GM12878 (cell line): ENCODE results near the gene DPM2. TPM values are rescaled to one million over a fixed set of nuclear protein-coding genes. Genes with fewer than 3 reads are reported as not detected.

ENCODE experiments used
- ATAC-seq: fragments of 200-7000 bp; cut with Tn5 transposase; 3 replicates; pipeline ENCODE4 v1.9.1; 2020; ENCODE audit warnings: mild to moderate bottlenecking, moderate library complexity
- BruUV-seq: library from RNA; stranded (reverse); fragments of 400-500 nt; replicated peaks from 2 replicates; lab custom pipeline; 2021; lab: Mats Ljungman, UMichigan
- CTCF ChIA-PET: fragments of 300-600 bp; sonication (Branson Sonifier 250); formaldehyde crosslinking; extraction: SDS; loops from one replicate; lab custom pipeline; 2021; ENCODE audit warnings: inconsistent platforms; lab: Yijun Ruan, JAX
- POLR2A ChIA-PET: fragments of 350-600 bp; formaldehyde crosslinking; extraction: SDS; loops from one replicate; lab custom pipeline; 2021; ENCODE audit warnings: inconsistent platforms; lab: Charles Lee
- RAD21 ChIA-PET: fragments of 300-600 bp; sonication (Branson Sonifier 250); formaldehyde crosslinking; loops from one replicate; lab custom pipeline; 2023; ENCODE audit warnings: antibody characterized with exemption; ENCODE audit not compliant: unreplicated experiment; lab: Charles Lee
- SMC1A ChIA-PET: fragments of 300-600 bp; sonication (Branson Sonifier 250); formaldehyde crosslinking; loops from one replicate; lab custom pipeline; 2023; ENCODE audit not compliant: unreplicated experiment, uncharacterized antibody; lab: Charles Lee
- DNase-seq: peaks from one replicate; pipeline ENCODE4 v3.0.0-alpha.2; 2011; ENCODE audit warnings: low read depth, low spot score
- FAIRE-seq: peaks from 3 replicates; lab custom pipeline; 2011; peaks lifted over from hg19 to GRCh38; lab: Jason Lieb, UNC
- H2AFZ ChIP-seq: 2 replicates; pipeline ENCODE4 v1.6.0; 2011; ENCODE audit warnings: low read depth, low read length, control low read depth; ENCODE audit not compliant: control insufficient read depth
- H3K27ac ChIP-seq: 2 replicates; pipeline ENCODE4 v1.5.1; 2011; ENCODE audit warnings: control low read depth; ENCODE audit not compliant: control insufficient read depth, insufficient read depth
- H3K27me3 ChIP-seq, 2 experiments: replicated peaks in 1 of 2; 2 replicates each; pipeline versions ENCODE4 v1.6.0 to v1.6.1; 2011; ENCODE audit warnings: low read length in 1 of 2; ENCODE audit not compliant: control insufficient read depth in 2 of 2, insufficient read depth in 2 of 2
- H3K36me3 ChIP-seq, 2 experiments: 2 replicates each; pipeline ENCODE4 v1.5.1; 2011; ENCODE audit warnings: low read length in 1 of 2; ENCODE audit not compliant: control insufficient read depth in 2 of 2, insufficient read depth in 2 of 2
- H3K4me1 ChIP-seq: 2 replicates; pipeline ENCODE4 v1.6.1; 2011; ENCODE audit warnings: mild to moderate bottlenecking, low read length, moderate library complexity, mixed read lengths; ENCODE audit not compliant: control insufficient read depth, insufficient read depth
- H3K4me2 ChIP-seq: 2 replicates; pipeline ENCODE4 v1.6.0; 2011; ENCODE audit warnings: control low read depth; ENCODE audit not compliant: control insufficient read depth, insufficient read depth
- H3K4me3 ChIP-seq: fragments of 200-600 bp; sonication (generic); 2 replicates; pipeline ENCODE4 v1.5.1; 2016
- H3K79me2 ChIP-seq: 2 replicates; pipeline ENCODE4 v1.6.0; 2011; ENCODE audit warnings: low read length; ENCODE audit not compliant: control insufficient read depth, insufficient read depth
- H3K9ac ChIP-seq: 2 replicates; pipeline ENCODE4 v1.8.0; 2011; ENCODE audit warnings: low read length, control low read depth, mixed read lengths; ENCODE audit not compliant: control insufficient read depth, insufficient read depth
- H3K9me3 ChIP-seq: replicated peaks from 3 replicates; pipeline ENCODE4 v1.5.1; 2011; ENCODE audit warnings: mild to moderate bottlenecking, low read length; ENCODE audit not compliant: control insufficient read depth, insufficient read depth
- H4K20me1 ChIP-seq: 2 replicates; pipeline ENCODE4 v1.6.0; 2011; ENCODE audit not compliant: control insufficient read depth, insufficient read depth
- ASH2L ChIP-seq: fragments of 300-600, 200-600 bp; sonication (generic); IDR thresholded peaks from 2 replicates; pipeline ENCODE4 v1.6.1; 2017; ENCODE audit warnings: low read depth, mild to moderate bottlenecking, borderline replicate concordance
- FOXM1 ChIP-seq: IDR thresholded peaks from 2 replicates; pipeline ENCODE4 v1.6.1; 2012; ENCODE audit warnings: low read depth, mild to moderate bottlenecking, inconsistent platforms, low read length, moderate library complexity
- POU2F2 ChIP-seq: IDR thresholded peaks from 3 replicates; pipeline ENCODE4 v1.6.1; 2011; ENCODE audit warnings: low read depth, mild to moderate bottlenecking, low read length, borderline replicate concordance
- RBBP5 ChIP-seq: fragments of 200-600 bp; sonication (generic); conservative IDR thresholded peaks from 2 replicates; pipeline ENCODE4 v1.6.1; 2016
- RELA ChIP-seq: fragments of 450-650 bp; IDR thresholded peaks from 2 replicates; pipeline ENCODE4 v1.8.0; 2014; ENCODE audit warnings: borderline replicate concordance; ENCODE audit not compliant: partially characterized antibody
- SIN3A ChIP-seq: IDR thresholded peaks from 2 replicates; pipeline ENCODE4 v1.6.1; 2012; ENCODE audit warnings: low read depth, low read length, improper control_type of control experiment
- SUZ12 ChIP-seq: fragments of 200-600 bp; sonication (generic); IDR thresholded peaks from one replicate; pipeline ENCODE4 v1.6.1; 2018; ENCODE audit warnings: antibody characterized with exemption, mild to moderate bottlenecking; ENCODE audit not compliant: unreplicated experiment
- TAF1 ChIP-seq: IDR thresholded peaks from 2 replicates; pipeline ENCODE4 v1.6.1; 2011; ENCODE audit warnings: mild to moderate bottlenecking, low read depth, low read length, borderline replicate concordance
- TCF3 ChIP-seq: IDR thresholded peaks from 2 replicates; pipeline ENCODE4 v1.6.1; 2012; ENCODE audit warnings: low read depth, mild to moderate bottlenecking, low read length, borderline replicate concordance; ENCODE audit not compliant: insufficient read depth
- ZNF207 ChIP-seq: fragments of 450-650 bp; IDR thresholded peaks from 2 replicates; pipeline ENCODE4 v1.6.1; 2014; ENCODE audit warnings: antibody characterized with exemption, mild to moderate bottlenecking, borderline replicate concordance
- WGBS: methylation state at CpG from one replicate; pipeline ENCODE4 v1.1.6; 2016; ENCODE audit warnings: low lambda C conversion rate; ENCODE audit not compliant: insufficient replicate concordance, insufficient coverage; ENCODE audit errors: missing lambda C conversion rate; 5-methylcytosine and 5-hydroxymethylcytosine counted together
- in situ Hi-C: fragments of 300-500 bp; cut with MboI; formaldehyde crosslinking; loops from 9 replicates; pipeline ENCODE4 v1.14.3; 2018; ENCODE audit warnings: mixed read lengths
- intact Hi-C: fragments of 100-400 bp; cut with micrococcal nuclease; formaldehyde crosslinking; loops from one replicate; pipeline ENCODE4 v1.14.2; 2022; ENCODE audit not compliant: unreplicated experiment
- polyA plus RNA-seq, 11 experiments: library from polyadenylated mRNA; depleted of rRNA in 4 of 11; unstranded in 6 of 11; stranded (reverse) in 5 of 11; fragments of >200 nt; fragmentation: Nextera tagmentation in 4 of 11; fragmentation: Illumina TruSeq in 1 of 11; extraction: Ambion mirVana in 4 of 11; extraction: Trizol in 1 of 11; gene quantifications; 1 replicate in 1 of 11; 2 replicates in 10 of 11; pipeline versions ENCODE4 v1.2.1 to v1.2.3, GENCODE V29; 2011 to 2016; ENCODE audit warnings: inconsistent platforms in 2 of 11, missing spikeins in 2 of 11, low read depth in 1 of 11
- total RNA-seq, 4 experiments: library from RNA; depleted of rRNA in 3 of 4; stranded (reverse); fragments of >200 nt in 3 of 4; fragmentation: Illumina TruSeq in 1 of 4; extraction: Trizol in 1 of 4; gene quantifications; 2 replicates each; pipeline versions ENCODE4 v1.2.1 to v1.2.3, GENCODE V29; 2013 to 2021
- TF ChIP-seq, protein P1 (sequence below): fragments of 450-650 bp; formaldehyde crosslinking; IDR thresholded peaks from 2 replicates; pipeline ENCODE4 v1.5.0; 2022; ENCODE audit warnings: mild to moderate bottlenecking, missing genetic modification characterization
- TF ChIP-seq, protein P2 (sequence below): IDR thresholded peaks from 2 replicates; pipeline ENCODE4 v1.6.1; 2012; ENCODE audit warnings: low read depth, low read length, improper control_type of control experiment
- TF ChIP-seq, protein P3 (sequence below): fragments of 450-650 bp; IDR thresholded peaks from 2 replicates; pipeline ENCODE4 v1.6.1; 2017; ENCODE audit warnings: antibody characterized with exemption, mild to moderate bottlenecking, moderate library complexity

The DPM2 gene
- total and polyA plus RNA-seq, 10 of the 15 experiments (the other 5 are each of a cell fraction or from before 2014, with no cell fraction given): 22.7 to 77.9 (median 44.7) TPM

DNA sequence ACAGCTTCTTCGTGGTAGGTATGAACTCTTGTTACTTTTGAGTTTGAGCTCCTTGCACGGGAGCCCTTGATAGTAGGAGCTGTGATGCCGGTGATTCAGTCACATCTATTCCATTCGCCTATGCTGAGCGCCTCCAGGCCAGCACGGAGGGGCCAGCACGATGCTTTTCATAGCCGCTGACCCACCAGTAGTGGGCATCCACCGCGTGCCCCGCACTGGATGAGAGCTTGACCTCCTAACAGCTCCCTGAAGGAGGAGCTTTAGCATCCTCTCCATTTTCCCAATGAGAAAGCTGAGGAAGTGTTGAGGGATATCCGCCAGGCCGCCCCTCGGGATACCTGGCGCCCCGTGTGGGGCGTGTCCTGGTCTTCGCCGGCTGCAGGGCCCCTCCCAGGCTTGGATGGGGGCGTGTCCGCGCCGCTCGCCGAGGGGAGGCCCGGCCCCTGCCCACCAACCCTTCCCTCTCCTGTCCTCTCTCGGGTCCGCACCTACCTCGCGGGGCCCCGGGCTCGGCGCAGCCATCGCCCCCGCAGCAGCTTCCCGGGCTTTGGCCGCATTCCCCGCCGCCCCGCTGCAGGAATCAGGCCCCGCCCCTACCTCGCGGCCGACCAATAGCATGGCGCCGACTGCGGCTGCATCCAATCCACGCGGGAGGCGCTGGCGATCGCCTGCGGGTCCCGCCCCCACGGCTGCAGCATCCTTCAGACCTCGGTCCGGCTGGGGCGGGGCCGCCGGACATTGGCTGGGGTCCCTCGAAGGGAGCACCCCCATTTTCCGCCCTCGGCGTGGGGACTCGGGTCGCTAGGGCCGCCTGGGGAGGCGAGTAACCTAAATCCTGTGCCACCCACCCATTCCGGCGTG, 7.2 kb downstream of the DPM2 start, which contains the start of gene PIP5KL1 (continued):
- TF ChIP-seq, protein P1, sequence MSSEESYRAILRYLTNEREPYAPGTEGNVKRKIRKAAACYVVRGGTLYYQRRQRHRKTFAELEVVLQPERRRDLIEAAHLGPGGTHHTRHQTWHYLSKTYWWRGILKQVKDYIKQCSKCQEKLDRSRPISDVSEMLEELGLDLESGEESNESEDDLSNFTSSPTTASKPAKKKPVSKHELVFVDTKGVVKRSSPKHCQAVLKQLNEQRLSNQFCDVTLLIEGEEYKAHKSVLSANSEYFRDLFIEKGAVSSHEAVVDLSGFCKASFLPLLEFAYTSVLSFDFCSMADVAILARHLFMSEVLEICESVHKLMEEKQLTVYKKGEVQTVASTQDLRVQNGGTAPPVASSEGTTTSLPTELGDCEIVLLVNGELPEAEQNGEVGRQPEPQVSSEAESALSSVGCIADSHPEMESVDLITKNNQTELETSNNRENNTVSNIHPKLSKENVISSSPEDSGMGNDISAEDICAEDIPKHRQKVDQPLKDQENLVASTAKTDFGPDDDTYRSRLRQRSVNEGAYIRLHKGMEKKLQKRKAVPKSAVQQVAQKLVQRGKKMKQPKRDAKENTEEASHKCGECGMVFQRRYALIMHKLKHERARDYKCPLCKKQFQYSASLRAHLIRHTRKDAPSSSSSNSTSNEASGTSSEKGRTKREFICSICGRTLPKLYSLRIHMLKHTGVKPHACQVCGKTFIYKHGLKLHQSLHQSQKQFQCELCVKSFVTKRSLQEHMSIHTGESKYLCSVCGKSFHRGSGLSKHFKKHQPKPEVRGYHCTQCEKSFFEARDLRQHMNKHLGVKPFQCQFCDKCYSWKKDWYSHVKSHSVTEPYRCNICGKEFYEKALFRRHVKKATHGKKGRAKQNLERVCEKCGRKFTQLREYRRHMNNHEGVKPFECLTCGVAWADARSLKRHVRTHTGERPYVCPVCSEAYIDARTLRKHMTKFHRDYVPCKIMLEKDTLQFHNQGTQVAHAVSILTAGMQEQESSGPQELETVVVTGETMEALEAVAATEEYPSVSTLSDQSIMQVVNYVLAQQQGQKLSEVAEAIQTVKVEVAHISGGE (CRISPR knock-in tag): no peak
- no peak for TF ChIP-seq RELA
- TF ChIP-seq TAF1: no peak
- TF ChIP-seq, protein P2, sequence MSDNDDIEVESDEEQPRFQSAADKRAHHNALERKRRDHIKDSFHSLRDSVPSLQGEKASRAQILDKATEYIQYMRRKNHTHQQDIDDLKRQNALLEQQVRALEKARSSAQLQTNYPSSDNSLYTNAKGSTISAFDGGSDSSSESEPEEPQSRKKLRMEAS: no peak

DNA sequence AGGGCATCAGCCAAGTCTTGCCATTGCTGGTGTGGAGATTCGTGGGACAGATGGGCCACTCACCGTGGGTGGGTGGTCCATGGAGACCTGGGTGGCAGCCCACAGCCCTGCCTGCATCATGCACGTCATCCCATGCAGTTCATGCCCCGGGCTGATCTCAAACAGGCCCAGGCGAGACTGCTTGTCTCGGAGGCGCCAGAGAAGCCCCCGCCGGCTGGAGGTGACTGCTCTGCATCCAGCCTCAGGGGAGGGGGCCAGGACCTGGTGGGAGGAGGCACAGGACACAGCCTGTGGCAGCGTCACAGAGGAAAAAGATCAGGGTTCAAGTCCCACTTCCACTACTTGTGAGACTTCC, 8.1 kb downstream of the DPM2 start:
- Histone ChIP-seq H3K9me3 (no peaks in the 10 kb centered on the region), H3K4me2 (no peak overlapping the region), H3K9ac (no peak overlapping the region), H3K27ac (no peak overlapping the region), H4K20me1 (peaks cover 2% of the 10 kb centered on the region; the same call in 1 of the 2 replicates), H3K36me3 (peaks cover 0 to 2% of the 10 kb centered on the region in 2 experiments; a peak in 2 of 4 replicates), H3K4me3 (no peak overlapping the region), H3K79me2 (no peaks in the 10 kb centered on the region; the same call in 1 of the 2 replicates), H2AFZ (no peak overlapping the region), H3K4me1 (peaks cover 21% of the 10 kb centered on the region), H3K27me3 (peaks cover 2 to 4% of the 10 kb centered on the region in 2 experiments; a peak in 3 of 4 replicates)
- no peak for ATAC-seq
- BruUV-seq: no TSS peak
- WGBS: 51% methylated on average over 10 of the region's 10 CpGs
- ChIA-PET RAD21 (interaction anchor here (0.8 to 1.6 kb wide), 5 partner anchors 8 to 195 kb away, joined by 3 to 4 read pairs (median 4); partner anchors contain the start of genes ST6GALNAC4 and TOR2A), POLR2A (interaction anchor here (1.2 kb wide), 1 partner anchor 13 kb away, joined by 5 read pairs; the partner anchor contains the start of gene ST6GALNAC4), SMC1A (interaction anchor here (0.8 kb wide), 1 partner anchor 12 kb away, joined by 3 read pairs; the partner anchor contains the start of gene ST6GALNAC4), CTCF (interaction anchor here (0.5 to 1.2 kb wide), 5 partner anchors 8 to 365 kb away, joined by 3 to 6 read pairs (median 3); no protein-coding TSS in a partner anchor)
- in situ Hi-C loops: loop anchor here (5.0 kb wide), 1 partner anchor 427 kb away; no protein-coding TSS in a partner anchor
- intact Hi-C loops: no loop called here
- FAIRE-seq: no peak
- no peak for DNase-seq
- TF ChIP-seq POU2F2 (no peak), SUZ12 (no peak), TCF3 (no peak), RBBP5 (no peak), FOXM1 (no peak), SIN3A (no peak), ASH2L (no peak), ZNF207 (no peak)
- TF ChIP-seq, protein P3, sequence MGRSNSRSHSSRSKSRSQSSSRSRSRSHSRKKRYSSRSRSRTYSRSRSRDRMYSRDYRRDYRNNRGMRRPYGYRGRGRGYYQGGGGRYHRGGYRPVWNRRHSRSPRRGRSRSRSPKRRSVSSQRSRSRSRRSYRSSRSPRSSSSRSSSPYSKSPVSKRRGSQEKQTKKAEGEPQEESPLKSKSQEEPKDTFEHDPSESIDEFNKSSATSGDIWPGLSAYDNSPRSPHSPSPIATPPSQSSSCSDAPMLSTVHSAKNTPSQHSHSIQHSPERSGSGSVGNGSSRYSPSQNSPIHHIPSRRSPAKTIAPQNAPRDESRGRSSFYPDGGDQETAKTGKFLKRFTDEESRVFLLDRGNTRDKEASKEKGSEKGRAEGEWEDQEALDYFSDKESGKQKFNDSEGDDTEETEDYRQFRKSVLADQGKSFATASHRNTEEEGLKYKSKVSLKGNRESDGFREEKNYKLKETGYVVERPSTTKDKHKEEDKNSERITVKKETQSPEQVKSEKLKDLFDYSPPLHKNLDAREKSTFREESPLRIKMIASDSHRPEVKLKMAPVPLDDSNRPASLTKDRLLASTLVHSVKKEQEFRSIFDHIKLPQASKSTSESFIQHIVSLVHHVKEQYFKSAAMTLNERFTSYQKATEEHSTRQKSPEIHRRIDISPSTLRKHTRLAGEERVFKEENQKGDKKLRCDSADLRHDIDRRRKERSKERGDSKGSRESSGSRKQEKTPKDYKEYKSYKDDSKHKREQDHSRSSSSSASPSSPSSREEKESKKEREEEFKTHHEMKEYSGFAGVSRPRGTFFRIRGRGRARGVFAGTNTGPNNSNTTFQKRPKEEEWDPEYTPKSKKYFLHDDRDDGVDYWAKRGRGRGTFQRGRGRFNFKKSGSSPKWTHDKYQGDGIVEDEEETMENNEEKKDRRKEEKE: no peak
- TF ChIP-seq, protein P2: no peak
